Dermis microvascular lymphatic vessel endothelial cell (primary cell): ENCODE measurements around the gene AMBP. TPM values are rescaled to one million over a fixed set of nuclear protein-coding genes. Genes with fewer than 3 reads are reported as not detected.
A peak's percentile ranks its signal among the peaks of the same experiment; 100 is the strongest.
"Not testable (repeated sequence)": the region's sequence is repeated elsewhere in the genome, so short reads cannot be mapped to it uniquely, and the experiment has no call there.

Experiments
- DNase-seq, 2 donors: peaks; one replicate each; pipeline versions ENCODE4 v3.0.0 to v3.0.0-alpha.2; 2010; ENCODE audit warnings: low read depth in 2 of 2
- total RNA-seq: library from RNA; depleted of rRNA; stranded (reverse); fragments of >200 nt; gene quantifications from 2 replicates; pipeline ENCODE4 v1.2.1, GENCODE V29; 2014

Gene AMBP
- total RNA-seq, 1 donor from 2014 or later, result not detected

DNA sequence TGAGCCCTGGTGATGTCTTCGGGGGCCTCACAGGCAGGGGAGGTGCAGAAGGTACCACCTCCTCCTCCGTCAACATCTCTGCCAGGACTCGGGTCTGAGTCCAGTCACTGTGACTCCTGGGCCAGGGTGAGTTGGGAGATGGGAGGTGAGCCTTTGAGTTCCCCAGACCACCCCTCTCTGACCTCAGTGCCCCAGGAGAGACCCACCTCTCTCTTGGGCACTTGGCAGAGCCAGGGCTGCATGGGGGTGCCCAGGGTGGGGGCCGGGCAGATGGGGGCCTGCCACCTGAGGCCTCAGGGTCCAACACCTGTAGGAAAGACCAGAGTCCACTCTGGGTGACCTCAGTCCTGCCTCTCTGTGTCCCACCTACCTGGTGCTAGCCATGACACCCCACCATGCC, 14.2 kb upstream of the AMBP start:
- no peak for DNase-seq

DNA sequence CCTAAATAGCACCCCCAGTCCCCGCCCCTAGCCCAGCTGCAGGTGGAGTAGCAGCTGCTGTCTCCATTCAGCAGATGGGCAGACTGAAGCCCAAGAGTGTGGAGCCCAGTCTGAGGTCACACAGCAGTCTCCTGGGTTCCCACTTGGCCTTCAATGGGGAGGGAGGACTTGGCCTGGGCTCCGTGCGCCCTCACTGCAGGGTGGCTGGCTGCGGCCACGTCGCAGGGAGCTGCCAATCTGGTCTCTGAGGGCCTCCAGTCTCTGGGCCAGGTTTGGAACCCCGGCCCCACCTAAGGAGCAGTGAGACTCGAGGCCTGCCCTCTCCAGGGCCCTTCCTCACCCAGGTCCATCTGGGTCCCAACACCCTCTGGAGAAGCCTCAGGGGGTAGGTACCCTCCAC, 13.6 kb upstream of the AMBP start:
- DNase-seq, result no peak

DNA sequence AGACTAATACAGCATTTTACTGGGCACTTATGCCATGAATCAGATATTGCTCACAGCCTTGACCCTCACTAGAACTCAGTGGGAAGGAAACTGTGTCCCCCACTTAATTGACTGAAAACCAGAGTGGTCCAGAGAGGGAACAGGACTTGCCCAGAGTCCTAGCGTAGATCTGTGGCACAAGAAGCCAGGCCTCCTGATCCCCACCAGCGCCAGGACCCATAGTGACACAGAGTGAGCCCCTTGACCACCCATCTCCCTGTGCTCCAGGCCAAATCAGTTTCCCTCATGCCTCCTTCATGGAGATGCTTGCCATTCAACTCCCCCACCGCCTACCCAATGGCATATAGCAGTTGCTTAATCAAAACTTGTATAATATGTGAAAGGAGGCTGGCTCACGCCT, 12.7 kb upstream of the AMBP start:
- DNase-seq, result no peak

DNA sequence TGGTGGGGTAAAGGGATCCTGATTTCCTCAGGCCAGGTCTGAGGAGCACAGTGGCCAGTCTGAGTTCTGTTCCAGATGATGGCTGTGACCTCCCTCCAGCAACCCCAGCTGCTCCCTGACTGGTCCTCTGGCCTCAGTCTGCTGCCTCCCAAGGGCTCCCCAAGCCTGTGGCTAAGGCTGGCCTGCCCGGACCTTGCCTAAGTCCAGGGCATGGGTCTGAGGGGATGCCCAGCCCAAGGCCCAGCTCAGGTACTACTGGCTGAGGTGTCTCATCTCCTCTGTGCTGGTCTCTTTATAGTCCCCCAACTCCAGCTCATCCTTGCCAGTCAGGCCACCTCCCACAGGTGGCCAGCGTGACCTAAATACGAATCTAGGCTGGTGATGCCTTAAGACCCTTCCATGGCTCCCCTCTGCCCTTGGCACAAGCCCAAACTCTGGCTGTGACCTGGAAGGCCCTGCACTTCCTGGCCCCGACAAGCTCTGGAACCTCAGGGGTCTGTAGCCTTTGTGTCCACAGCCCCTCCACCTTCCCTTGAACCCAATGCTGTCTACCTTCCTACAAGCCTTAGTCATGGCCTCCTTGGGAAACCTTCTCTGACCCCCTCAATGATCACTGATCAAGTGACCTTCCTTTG, 11.2 kb upstream of the AMBP start:
- no peak for DNase-seq

DNA sequence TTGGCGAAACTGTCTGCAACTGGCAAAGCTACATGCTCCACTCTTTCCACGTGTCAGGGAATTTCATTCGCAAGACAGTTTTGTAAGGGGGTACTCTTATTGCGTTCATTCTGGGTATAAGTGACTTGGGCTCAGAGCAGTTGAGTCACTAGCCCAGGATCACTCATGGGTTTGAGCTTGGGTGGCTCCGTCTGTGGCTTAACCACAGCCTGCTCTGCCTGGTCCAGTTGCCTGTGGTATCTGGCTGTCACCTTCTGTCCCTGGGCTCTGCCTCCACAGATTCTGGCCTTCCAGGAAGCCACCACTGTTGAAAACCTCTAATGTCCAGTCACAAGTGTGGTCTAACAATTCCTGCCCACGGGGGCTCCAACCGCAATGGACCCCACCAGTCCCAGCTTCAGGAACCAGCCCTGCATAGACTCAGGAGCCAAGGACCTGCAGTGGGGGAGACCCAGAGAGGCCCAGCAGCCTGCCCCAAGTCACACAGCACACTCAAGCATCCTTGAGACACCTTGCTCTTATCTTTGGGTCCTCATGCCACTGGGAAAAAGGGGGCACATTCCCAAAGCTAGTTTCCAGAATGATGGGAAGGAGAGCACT, 10.6 kb upstream of the AMBP start:
- DNase-seq, result no peak

DNA sequence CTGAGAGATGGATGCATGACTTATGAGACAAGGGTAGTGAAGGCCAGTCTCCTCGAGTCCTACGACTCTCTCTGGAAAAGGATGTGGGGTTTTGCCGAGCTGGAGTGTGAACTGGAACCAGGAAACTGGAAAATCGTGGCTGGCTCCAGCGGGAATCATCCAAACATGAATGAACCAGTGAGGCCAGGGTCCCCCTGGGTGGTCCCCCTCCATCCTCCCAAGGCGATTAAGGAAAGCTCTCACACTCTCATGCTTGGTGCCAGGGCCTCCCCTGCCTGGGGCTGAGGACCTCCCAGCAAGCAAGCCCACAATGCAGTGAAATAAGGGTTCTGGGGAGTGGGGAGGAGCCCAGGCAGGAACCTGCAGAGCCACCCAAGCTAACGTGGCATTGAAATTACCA, 9.6 kb upstream of the AMBP start:
- no peak for DNase-seq

DNA sequence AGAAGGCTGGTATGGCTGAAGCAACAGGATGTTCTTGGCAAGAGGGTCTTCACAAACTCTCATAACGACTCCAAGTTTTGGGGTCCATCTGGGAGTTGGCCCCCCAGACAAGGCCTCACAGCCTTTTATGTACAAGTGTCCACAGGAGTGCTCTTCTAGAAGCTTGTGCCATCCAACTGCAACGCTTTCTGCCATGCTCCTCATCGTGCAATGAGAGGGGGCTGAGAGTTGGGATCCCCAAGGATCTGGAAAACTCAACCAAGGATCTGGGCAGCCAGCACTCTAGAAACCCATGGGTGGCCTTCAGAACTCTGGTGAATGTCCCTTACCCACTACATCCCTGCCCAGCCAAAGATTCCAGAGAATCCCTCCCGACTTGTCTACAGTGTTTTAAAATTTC, 8.5 kb upstream of the AMBP start:
- no peak for DNase-seq

DNA sequence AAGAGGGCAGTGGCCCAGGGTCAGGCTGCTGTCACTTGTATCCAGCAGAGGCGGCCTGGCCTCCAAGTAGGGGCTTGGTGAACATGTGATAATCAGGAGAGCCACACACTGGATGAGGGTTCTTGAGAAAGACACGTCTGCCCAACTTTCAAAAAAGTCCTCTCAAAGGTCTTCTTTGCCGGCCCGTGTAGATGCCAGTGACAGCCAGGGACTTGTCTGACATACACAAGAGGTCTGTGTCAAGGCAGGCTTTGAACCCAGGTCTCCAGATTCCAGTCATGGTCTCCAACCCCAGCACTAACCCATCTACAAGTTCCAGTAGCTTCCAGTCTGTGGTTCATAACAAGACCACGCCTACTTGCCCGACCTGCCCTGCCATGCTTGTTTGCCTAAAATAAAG, 7.9 kb upstream of the AMBP start:
- DNase-seq, result no peak

DNA sequence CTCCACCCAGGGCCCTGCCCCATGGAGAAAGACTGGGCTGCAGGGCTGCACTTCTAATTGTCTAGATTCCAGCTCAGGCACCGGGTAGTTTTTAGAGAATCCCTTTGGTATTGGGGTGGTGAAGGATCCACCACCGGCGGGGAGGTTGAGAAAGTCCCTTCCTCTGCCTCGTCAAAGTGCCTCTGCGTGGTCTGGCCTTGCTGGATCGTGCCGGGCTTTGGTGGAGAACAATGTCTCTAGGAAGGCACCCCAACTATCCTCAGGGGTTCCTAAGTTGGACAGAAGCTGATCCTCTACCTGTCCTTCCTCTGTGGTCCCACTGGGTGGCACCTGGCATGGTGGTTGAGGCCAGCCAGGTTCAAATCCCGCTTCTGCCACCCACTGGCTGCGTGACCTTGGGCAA, 7.3 kb upstream of the AMBP start:
- no peak for DNase-seq

DNA sequence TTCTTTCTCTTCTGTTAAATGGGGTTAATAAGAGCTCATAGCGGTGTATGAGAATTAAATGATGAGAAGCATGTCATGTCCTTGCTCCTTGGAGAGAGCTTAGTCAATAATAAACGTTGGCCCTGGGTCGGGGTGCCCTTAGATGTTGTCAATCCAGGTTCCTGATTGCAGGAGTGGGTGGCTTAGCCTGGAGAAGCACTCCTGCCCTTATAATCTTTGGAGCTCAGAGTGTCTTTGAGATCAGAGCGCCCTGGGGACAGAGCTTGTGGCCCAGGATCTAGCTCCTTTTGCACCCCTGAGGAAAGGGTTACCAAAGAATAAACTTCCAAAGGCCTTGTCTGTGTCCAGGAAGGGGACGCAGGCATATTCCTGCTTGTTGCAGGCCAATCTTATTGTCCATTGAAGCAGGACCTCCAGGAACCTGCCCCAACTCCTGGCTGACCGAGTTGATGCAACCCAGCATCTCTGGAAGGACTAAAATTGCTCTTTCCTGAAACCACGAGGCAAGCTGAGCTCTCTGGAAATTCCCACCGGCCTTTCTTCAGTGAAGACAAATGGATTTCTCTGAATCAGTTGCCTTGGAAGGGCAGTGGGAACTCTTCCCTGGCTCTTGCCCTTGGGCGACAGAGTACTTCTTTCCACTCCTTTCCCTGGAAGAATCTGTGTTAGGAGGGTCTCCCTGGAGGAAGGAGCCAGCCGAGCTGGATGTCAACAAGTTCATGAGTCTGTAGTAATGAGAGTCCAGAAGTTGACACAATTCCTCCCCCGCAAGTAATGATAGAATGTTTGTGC, 6.4 kb upstream of the AMBP start:
- no peak for DNase-seq

DNA sequence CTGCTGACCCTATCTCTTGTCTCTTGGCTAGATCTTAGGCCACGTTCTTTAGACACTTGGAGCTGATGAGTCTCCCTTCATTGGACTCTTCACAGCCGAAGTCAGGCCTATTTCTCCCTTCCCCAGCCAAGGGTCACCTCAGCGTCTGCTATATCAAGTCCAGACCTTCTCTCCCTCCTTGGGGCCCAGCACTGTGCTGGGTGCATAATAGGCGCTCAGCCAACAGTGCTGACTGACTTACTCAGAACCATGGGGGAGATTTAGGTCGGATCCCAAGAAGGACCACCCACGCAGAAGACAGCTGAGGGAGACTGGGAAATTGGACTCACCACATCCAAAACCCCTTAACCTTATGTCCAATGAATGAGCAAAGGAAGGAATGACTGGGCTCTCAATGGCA, 5.6 kb upstream of the AMBP start:
- no peak for DNase-seq

DNA sequence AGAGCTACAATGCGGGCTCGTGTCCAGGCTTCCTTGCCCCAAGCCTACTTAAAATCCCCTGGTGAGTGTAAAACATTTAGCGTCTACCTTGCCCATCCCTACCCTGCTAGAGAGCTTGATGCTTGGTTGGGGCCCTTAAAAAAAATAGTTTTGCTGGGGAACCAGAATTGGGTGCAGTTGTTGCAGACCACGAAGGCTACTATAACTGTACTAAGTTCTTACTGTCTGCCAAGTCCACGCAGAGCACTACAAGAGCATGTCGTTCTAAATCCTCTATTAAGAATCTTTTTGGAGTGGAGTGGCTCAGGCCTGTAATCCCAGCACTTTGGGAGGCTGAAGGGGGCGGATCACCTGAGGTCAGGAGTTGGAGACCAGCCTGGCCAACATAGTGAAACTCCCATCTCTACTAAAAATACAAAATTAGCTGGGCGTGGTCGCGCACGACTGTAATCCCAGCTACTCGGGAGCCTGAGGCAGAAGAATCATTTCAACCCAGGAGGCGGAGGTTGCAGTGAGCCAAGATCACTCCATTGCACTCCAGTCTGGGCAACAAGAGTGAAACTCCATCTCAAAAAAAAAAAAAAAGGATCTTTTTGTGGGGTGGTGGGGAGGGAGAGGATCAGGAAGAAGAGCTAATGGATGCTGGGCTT, 4.8 kb upstream of the AMBP start:
- DNase-seq, result not testable (repeated sequence)

DNA sequence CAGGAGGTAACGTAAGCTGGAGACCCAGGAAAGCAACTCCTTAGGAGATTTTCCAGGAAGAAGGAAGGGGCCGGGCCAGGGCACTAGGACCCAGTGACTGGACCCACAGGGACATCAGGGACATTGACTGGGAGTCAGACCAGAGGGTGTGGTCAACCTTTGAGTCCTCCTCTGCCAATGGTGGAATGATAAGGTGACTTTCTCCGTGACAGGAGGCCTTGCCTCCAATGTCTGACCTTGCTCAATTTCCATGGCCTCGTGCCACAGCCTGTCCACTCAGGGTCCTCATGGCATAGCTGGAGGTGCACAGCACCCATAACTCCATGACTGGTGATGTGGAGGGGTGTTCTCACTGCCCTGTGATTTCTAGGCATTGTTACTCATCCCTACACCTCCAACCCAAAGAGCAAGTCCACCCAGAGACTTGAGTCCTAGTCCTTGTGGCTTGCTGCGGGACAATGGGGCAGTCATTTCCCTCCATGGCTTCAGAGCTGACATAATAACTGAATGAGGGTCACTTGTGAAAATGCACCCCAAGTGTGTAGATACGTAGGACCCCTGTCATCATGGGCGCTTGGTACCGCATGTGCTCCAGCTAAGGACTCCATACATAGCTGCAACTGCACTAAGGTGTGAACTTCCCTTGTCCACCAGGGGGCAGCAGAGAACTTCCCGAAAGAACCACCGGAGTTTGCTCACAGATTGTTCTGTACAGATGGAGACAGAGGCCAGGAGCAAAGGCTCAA, 4.1 kb upstream of the AMBP start:
- DNase-seq, result peak; percentile 69 to 87

DNA sequence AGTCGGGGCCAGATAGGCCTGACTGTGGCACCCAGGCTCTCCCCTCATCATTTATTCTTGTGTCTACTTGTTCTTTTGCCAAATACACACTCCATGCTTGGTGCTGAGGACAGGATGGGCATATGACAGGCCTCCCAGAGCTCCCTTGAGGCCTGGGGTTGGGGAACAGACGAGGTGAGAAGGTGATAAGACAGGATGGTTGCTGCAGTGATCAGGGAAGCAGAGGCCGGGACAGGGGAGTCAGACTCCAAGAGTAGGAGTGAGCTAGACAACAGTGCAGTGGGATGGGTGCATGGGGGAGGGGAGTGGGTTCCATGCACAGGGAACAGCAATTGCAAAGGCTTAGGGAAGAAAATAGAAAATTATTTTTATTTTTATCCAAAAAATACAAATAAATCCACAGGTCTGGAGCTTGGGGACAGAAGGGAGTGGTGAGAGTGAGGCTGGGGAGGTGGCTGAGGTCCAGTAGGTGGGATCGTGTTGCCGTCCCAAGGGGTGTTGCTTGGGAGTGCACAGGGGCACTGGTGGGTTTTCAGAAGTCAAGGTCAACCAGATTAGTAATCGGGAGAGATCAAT, 3.4 kb upstream of the AMBP start:
- DNase-seq, result no peak

DNA sequence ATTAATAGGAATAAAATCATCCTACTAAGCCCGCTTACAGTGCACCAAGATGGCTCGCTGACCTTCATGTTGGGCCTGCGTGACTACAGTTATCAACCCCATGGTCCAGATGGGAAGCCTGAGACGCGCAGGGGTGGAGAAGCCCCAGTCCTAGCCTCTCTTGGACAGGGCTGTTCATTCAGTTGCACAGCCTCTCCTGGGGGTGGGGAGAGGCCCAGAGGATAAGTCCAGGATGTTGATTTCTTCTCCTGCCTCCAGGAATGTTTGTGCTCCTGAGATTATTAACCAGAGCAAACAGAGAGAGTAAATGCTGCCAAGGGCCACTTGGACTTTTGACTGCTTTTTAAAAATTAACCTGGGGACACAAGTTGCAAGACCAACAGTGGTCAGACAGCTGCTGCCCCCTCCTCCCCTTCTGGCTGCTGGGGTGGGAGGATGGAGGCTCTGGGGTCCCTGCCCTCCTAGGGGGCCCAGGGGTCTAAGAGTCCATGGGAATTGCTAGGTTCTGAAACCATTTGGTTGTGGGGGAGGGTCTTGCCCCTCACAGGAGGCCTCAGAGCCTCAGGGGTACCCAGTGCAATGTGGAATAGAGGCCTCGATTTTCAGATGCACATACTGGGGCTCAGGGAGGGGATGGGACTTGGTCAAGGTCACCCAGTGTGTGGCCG, 2.8 kb upstream of the AMBP start:
- DNase-seq, result no peak

DNA sequence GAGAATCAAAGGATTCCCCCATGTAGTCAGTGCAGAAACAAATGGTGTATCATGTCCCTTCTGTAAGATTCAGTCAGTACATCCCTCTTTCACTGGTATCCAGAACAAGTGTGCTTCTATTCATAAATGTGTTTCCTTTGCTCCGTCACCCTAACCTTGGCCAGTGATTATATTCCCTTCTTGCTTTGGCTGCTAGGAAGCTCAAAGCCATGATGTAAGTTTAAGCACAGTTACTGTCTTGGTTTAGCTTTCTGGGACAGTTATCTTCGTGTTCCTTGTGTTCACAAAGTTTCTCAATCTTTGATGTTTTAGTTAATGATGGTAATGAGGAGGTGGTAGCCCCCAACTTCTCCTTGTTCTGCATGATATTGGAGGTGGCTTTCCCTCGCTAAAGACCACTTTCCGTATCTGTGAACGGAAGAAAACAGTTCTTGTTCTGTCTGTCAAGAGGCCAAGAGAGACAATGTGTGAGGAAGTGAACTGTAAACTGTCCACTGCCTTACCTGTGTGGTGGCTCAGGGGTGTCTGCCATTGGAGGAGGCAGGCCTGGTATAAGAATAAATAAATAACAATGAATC, 2.2 kb upstream of the AMBP start:
- no peak for DNase-seq

DNA sequence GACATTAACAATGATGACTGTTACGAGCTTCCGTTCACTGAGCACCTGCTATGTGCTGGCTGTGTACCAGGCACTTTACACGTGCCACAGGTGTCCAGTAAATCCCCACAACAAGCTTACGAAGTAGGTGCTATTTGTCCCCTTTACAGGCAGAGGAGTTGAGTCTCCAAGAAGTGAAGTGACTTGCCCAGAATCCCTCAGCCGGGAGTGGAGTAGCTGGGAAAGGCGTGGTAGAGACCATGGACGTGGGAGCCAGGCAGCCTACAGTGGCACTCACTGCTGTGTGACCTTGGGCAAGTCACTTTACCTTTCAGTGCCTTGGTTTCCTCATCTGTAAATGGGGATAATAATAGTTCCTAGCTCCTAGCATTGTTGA, 669 bp upstream of the AMBP start:
- DNase-seq, result no peak

DNA sequence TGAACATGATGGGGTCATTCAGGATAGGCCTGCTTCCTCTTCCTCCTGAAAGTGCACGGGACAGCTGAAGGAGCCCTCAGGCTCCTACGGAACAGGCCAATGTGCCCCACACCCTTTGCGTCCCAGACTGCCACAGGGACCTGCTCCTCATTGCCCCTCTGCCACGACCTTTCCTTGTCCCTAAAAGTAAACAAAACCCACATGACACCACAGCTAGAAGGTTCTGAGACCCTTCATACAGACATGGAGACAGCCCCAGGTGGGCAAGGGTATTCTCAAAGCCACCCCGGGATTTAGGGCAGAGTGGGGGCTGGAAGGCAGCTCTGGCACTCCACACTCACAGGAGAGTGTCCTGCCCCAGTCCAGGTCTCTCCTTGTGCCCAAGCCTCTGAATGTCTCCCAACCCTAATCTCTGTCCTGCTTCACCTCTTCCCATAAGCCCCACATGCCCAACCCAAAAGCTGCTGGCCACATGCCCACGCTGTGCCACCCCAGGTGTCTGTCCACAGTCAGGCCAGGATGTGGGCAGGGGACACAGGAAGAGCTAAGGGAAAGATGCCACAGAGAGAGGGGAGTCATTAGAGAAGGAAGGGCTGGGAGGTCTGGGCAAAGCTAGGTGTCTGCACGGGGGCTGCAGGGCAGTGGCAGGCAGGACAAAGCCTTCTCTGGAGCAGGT, 800 bp downstream of the AMBP start:
- DNase-seq, result no peak

DNA sequence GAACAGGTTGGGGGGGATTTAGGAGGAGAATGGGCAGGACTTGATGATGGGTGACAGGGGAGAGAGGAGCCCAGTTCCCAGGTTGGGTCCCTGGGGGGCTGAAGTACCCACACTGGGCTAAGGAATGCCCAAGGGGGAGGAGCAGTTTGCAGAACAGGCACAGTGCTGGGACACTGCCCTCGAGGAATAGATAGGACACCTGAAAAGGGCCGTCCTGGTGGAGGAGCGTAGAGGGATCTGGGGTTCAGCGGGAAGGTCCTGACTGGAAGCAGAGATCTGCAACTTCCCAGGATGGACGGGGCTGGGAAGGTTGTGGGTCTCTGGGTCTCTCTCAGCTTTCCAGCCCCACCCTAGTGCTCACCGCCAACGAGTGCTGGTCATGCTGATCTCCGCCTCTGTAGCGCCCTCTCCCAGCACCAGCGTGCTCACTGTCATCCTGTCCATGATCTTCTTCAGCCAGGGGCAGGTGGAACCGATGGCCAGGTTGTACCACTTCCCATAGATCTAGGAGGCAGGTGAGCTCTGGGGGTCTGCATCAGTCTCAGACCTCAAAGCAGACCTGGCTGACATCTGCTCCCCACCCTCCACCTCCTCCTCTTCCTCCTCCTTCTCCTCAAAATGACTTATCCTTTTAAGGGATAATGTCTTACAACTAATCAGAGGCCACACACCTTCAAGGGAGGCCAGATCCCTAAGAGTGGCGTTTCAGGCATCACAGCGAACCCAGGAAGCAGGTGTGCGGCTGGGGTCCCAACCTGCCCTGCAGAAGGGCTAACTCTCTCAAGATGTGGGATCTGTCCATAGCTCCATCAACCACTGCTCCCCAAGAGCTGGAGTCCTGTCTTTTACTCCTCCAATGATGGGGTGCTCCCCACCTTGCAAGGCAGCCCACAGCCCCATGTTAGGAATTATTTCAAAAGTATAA, 1.6 kb downstream of the AMBP start:
- DNase-seq, result no peak
